Neuronal stem cell (in vitro differentiated cells): ENCODE data around the gene WWOX.

Experiments
- DNase-seq: peaks from one replicate; pipeline ENCODE4 v3.0.0-alpha.2; 2013; ENCODE audit warnings: low spot score
- H2AFZ ChIP-seq: one replicate; pipeline ENCODE4 v1.6.1; 2013; ENCODE audit warnings: mild to moderate bottlenecking, low read length, inconsistent platforms
- H2AK5ac ChIP-seq: 2 replicates; pipeline ENCODE4 v1.6.1; 2013; ENCODE audit warnings: low read depth, mild to moderate bottlenecking, inconsistent platforms, low read length, moderate library complexity, mixed read lengths
- H2BK120ac ChIP-seq: 2 replicates; pipeline ENCODE4 v1.6.1; 2013; ENCODE audit warnings: low read depth, mild to moderate bottlenecking, inconsistent platforms, low read length, moderate library complexity, mixed read lengths
- H2BK12ac ChIP-seq: one replicate; pipeline ENCODE4 v1.6.1; 2013; ENCODE audit warnings: low read length, inconsistent platforms
- H2BK15ac ChIP-seq: 2 replicates; pipeline ENCODE4 v1.6.1; 2013; ENCODE audit warnings: mild to moderate bottlenecking, low read length, inconsistent platforms, mixed read lengths
- H2BK5ac ChIP-seq: one replicate; pipeline ENCODE4 v1.6.1; 2013; ENCODE audit warnings: inconsistent platforms, mild to moderate bottlenecking, low read length, moderate library complexity
- H3K14ac ChIP-seq: one replicate; pipeline ENCODE4 v1.6.1; 2013; ENCODE audit warnings: low read length, inconsistent platforms
- H3K18ac ChIP-seq: 2 replicates; pipeline ENCODE4 v1.6.1; 2013; ENCODE audit warnings: low read length, inconsistent platforms
- H3K23ac ChIP-seq: 2 replicates; pipeline ENCODE4 v1.6.1; 2013; ENCODE audit warnings: low read depth, mild to moderate bottlenecking, mixed read lengths, low read length, inconsistent platforms; ENCODE audit not compliant: poor library complexity
- H3K27ac ChIP-seq: replicated peaks from 3 replicates; pipeline ENCODE4 v1.5.1; 2013; ENCODE audit warnings: low read length, inconsistent platforms
- H3K27me3 ChIP-seq, 3 experiments: 2 replicates each; pipeline ENCODE4 v1.6.1; 2013; ENCODE audit warnings: low read length in 3 of 3, mild to moderate bottlenecking in 2 of 3, inconsistent platforms in 1 of 3, low read depth in 1 of 3, mixed read lengths in 1 of 3, moderate library complexity in 1 of 3; ENCODE audit not compliant: control insufficient read depth in 3 of 3, insufficient read depth in 3 of 3
- H3K36me3 ChIP-seq, 2 donors: replicated peaks in 1 of 2; 2 replicates each; pipeline ENCODE4 v1.6.1; 2013; ENCODE audit warnings: low read length in 2 of 2; ENCODE audit not compliant: control insufficient read depth in 2 of 2, insufficient read depth in 2 of 2
- H3K4ac ChIP-seq: 2 replicates; pipeline ENCODE4 v1.6.1; 2013; ENCODE audit warnings: inconsistent platforms, mild to moderate bottlenecking, low read length, moderate library complexity
- H3K4me1 ChIP-seq, 2 donors: 1 replicate in 1 of 2; 2 replicates in 1 of 2; pipeline ENCODE4 v1.6.1; 2013; ENCODE audit warnings: low read length in 2 of 2, low read depth in 1 of 2; ENCODE audit not compliant: control insufficient read depth in 2 of 2, insufficient read depth in 1 of 2
- H3K4me2 ChIP-seq: one replicate; pipeline ENCODE4 v1.6.1; 2013; ENCODE audit warnings: mild to moderate bottlenecking, low read length, inconsistent platforms; ENCODE audit not compliant: insufficient read depth, poor library complexity, severe bottlenecking
- H3K4me3 ChIP-seq, 2 donors: 2 replicates each; pipeline ENCODE4 v1.5.1; 2013; ENCODE audit warnings: low read length in 2 of 2, mild to moderate bottlenecking in 2 of 2, inconsistent platforms in 1 of 2, moderate library complexity in 1 of 2
- H3K79me1 ChIP-seq: one replicate; pipeline ENCODE4 v1.6.1; 2013; ENCODE audit warnings: low read depth, mild to moderate bottlenecking, inconsistent platforms, low read length, moderate library complexity
- H3K9ac ChIP-seq: one replicate; pipeline ENCODE4 v1.6.1; 2013; ENCODE audit warnings: mild to moderate bottlenecking, low read depth, low read length, inconsistent platforms; ENCODE audit not compliant: poor library complexity
- H3K9me3 ChIP-seq, 2 donors: replicated peaks in 1 of 2; 2 replicates each; pipeline versions ENCODE3 to v1.6.1; 2013; ENCODE audit warnings: low read length in 2 of 2, mild to moderate bottlenecking in 2 of 2, inconsistent platforms in 1 of 2, low read depth in 1 of 2, mixed read lengths in 1 of 2, moderate library complexity in 1 of 2; ENCODE audit not compliant: control insufficient read depth in 2 of 2, insufficient read depth in 1 of 2
- H4K8ac ChIP-seq: one replicate; pipeline ENCODE4 v1.6.1; 2013; ENCODE audit warnings: low read depth, mild to moderate bottlenecking, inconsistent platforms, low read length, moderate library complexity
- H4K91ac ChIP-seq: one replicate; pipeline ENCODE4 v1.6.1; 2013; ENCODE audit warnings: low read length, low read depth, mild to moderate bottlenecking, inconsistent platforms; ENCODE audit not compliant: poor library complexity
- WGBS, 2 donors: extraction: QIAGEN DNeasy Blood & Tissue Kit; methylation state at CpG; one replicate each; pipeline ENCODE4 v1.1.7; 2013; ENCODE audit warnings: missing lambda C conversion rate in 2 of 2, mixed read lengths in 1 of 2; ENCODE audit not compliant: insufficient read length in 2 of 2, insufficient replicate concordance in 1 of 2; ENCODE audit errors: extremely low coverage in 2 of 2; 5-methylcytosine and 5-hydroxymethylcytosine counted together

Gene WWOX

GRCh38 chr16:78460428-78460827, 361.0 kb downstream of the WWOX start:
- H2BK15ac ChIP-seq: no peak overlapping the region
- no peak overlapping the region for H3K9ac ChIP-seq
- no peak overlapping the region for H2BK5ac ChIP-seq
- H4K8ac ChIP-seq: no peak overlapping the region
- H3K14ac ChIP-seq: no peak overlapping the region
- H3K27me3 ChIP-seq: peaks cover 0 to 37% (median 0%) of the 10 kb centered on the region in 3 experiments
- no peak overlapping the region for H2BK12ac ChIP-seq
- H3K27ac ChIP-seq: no peak overlapping the region
- H3K18ac ChIP-seq: no peak overlapping the region
- no peak overlapping the region for H2BK120ac ChIP-seq
- no peaks in the 10 kb centered on the region for H3K36me3 ChIP-seq
- peaks cover 0 to 11% of the 10 kb centered on the region in 2 donors for H3K9me3 ChIP-seq
- WGBS, 2 donors: no CpG with 5 or more reads among the region's 4 CpGs
- H3K4ac ChIP-seq: no peak overlapping the region
- H2AK5ac ChIP-seq: no peak overlapping the region
- H4K91ac ChIP-seq: no peak overlapping the region
- H3K4me1 ChIP-seq: peaks cover 12 to 15% of the 10 kb centered on the region in 2 donors
- H2AFZ ChIP-seq: no peak overlapping the region
- no peak overlapping the region for H3K23ac ChIP-seq
- no peaks in the 10 kb centered on the region for H3K79me1 ChIP-seq
- no peak overlapping the region for H3K4me2 ChIP-seq
- H3K4me3 ChIP-seq: no peak overlapping the region
- no peak for DNase-seq

GRCh38 chr16:78461087-78461486, 361.6 kb downstream of the WWOX start:
- H3K18ac ChIP-seq: no peak overlapping the region
- no peak overlapping the region for H3K4me3 ChIP-seq
- H4K8ac ChIP-seq: no peak overlapping the region
- no peak overlapping the region for H2BK5ac ChIP-seq
- peaks cover 10 to 15% of the 10 kb centered on the region in 2 donors for H3K4me1 ChIP-seq
- H2AK5ac ChIP-seq: no peak overlapping the region
- H3K9ac ChIP-seq: no peak overlapping the region
- no peak for DNase-seq
- WGBS, 2 donors: no CpG with 5 or more reads among the region's 4 CpGs
- H3K4me2 ChIP-seq: no peak overlapping the region
- H3K14ac ChIP-seq: no peak overlapping the region
- H3K27me3 ChIP-seq: peaks cover 0 to 37% (median 0%) of the 10 kb centered on the region in 3 experiments
- no peaks in the 10 kb centered on the region for H3K79me1 ChIP-seq
- no peak overlapping the region for H2BK120ac ChIP-seq
- no peaks in the 10 kb centered on the region for H3K36me3 ChIP-seq
- H2BK15ac ChIP-seq: no peak overlapping the region
- H2BK12ac ChIP-seq: no peak overlapping the region
- H3K9me3 ChIP-seq: peaks cover 0 to 11% of the 10 kb centered on the region in 2 donors
- no peak overlapping the region for H2AFZ ChIP-seq
- H3K4ac ChIP-seq: no peak overlapping the region
- H4K91ac ChIP-seq: no peak overlapping the region
- H3K23ac ChIP-seq: no peak overlapping the region
- H3K27ac ChIP-seq: no peak overlapping the region

GRCh38 chr16:78461496-78462287, 362.2 kb downstream of the WWOX start:
- H2BK15ac ChIP-seq: no peak overlapping the region
- no peak overlapping the region for H3K14ac ChIP-seq
- no peak overlapping the region for H3K4me3 ChIP-seq
- H2AFZ ChIP-seq: no peak overlapping the region
- no peak for DNase-seq
- no peak overlapping the region for H2BK120ac ChIP-seq
- no peak overlapping the region for H3K4me2 ChIP-seq
- no peaks in the 10 kb centered on the region for H3K79me1 ChIP-seq
- H3K4me1 ChIP-seq: peaks cover 10 to 15% of the 10 kb centered on the region in 2 donors
- H2BK5ac ChIP-seq: no peak overlapping the region
- no peak overlapping the region for H3K9ac ChIP-seq
- no peak overlapping the region for H4K8ac ChIP-seq
- no peak overlapping the region for H3K18ac ChIP-seq
- H3K36me3 ChIP-seq: no peaks in the 10 kb centered on the region
- H2AK5ac ChIP-seq: no peak overlapping the region
- peaks cover 0 to 37% (median 0%) of the 10 kb centered on the region in 3 experiments for H3K27me3 ChIP-seq
- peaks cover 0 to 11% of the 10 kb centered on the region in 2 donors for H3K9me3 ChIP-seq
- no CpG with 5 or more reads among the region's 9 CpGs for WGBS, 2 donors
- H3K27ac ChIP-seq: no peak overlapping the region
- H2BK12ac ChIP-seq: no peak overlapping the region
- H3K23ac ChIP-seq: no peak overlapping the region
- H3K4ac ChIP-seq: no peak overlapping the region
- no peak overlapping the region for H4K91ac ChIP-seq

- no peak overlapping the region for H3K4me2 ChIP-seq
- no peak overlapping the region for H4K8ac ChIP-seq
- no peaks in the 10 kb centered on the region for H3K36me3 ChIP-seq
- H3K4me1 ChIP-seq: peaks cover 7 to 15% of the 10 kb centered on the region in 2 donors
- H2BK15ac ChIP-seq: no peak overlapping the region
- WGBS, 2 donors: no CpG with 5 or more reads among the region's 24 CpGs
- H2BK5ac ChIP-seq: no peak overlapping the region
- H2BK120ac ChIP-seq: no peak overlapping the region
- H3K27ac ChIP-seq: no peak overlapping the region
- H3K79me1 ChIP-seq: no peaks in the 10 kb centered on the region
- no peak overlapping the region for H2AFZ ChIP-seq
- no peak overlapping the region for H4K91ac ChIP-seq
- DNase-seq: no peak
- H3K9me3 ChIP-seq: peaks cover 0 to 11% of the 10 kb centered on the region in 2 donors
- H2AK5ac ChIP-seq: no peak overlapping the region
- H3K14ac ChIP-seq: no peak overlapping the region
- no peak overlapping the region for H3K9ac ChIP-seq
- no peak overlapping the region for H3K23ac ChIP-seq
- no peak overlapping the region for H3K4ac ChIP-seq
- no peak overlapping the region for H3K18ac ChIP-seq
- no peak overlapping the region for H3K4me3 ChIP-seq
- H3K27me3 ChIP-seq: peaks cover 0 to 37% (median 0%) of the 10 kb centered on the region in 3 experiments
- no peak overlapping the region for H2BK12ac ChIP-seq
Observed at GRCh38 chr16:78462288-78463208, 363.1 kb downstream of the WWOX start.
